A549 (cell line): Measurements from ENCODE around the gene PLD1.

Experiments
- CTCF ChIP-seq: fragments of >200 bp; sonication (Bioruptor Twin); formaldehyde crosslinking; IDR thresholded peaks from 3 replicates; pipeline ENCODE4 v1.5.1; 2016
- EHMT2 ChIP-seq: fragments of 200-600 bp; sonication (generic); IDR thresholded peaks from 2 replicates; pipeline ENCODE4 v1.6.1; 2016; ENCODE audit warnings: antibody characterized with exemption, low read depth, mild to moderate bottlenecking, moderate library complexity
- FOSL2 ChIP-seq, 2 experiments: fragments of 450-650 bp in 1 of 2; fragments of >200 bp in 1 of 2; sonication (Bioruptor Twin) in 1 of 2; formaldehyde crosslinking; IDR thresholded peaks; 2 replicates each; pipeline versions ENCODE4 v1.5.0 to v1.6.1; 2016 to 2020; ENCODE audit warnings: mild to moderate bottlenecking in 1 of 2, moderate library complexity in 1 of 2
- HOXA7 ChIP-seq: fragments of 250-450 bp; sonication (Bioruptor Pico); IDR thresholded peaks from 2 replicates; pipeline ENCODE4 v1.5.0; 2020; ENCODE audit warnings: mild to moderate bottlenecking, moderate library complexity
- HOXB13 ChIP-seq: fragments of 250-450 bp; sonication (Bioruptor Pico); IDR thresholded peaks from 2 replicates; pipeline ENCODE4 v1.5.0; 2020; ENCODE audit warnings: low read depth, mild to moderate bottlenecking, moderate library complexity
- HOXB5 ChIP-seq: fragments of 250-450 bp; sonication (Bioruptor Pico); IDR thresholded peaks from 2 replicates; pipeline ENCODE4 v1.5.0; 2020; ENCODE audit warnings: mild to moderate bottlenecking, moderate library complexity
- MAX ChIP-seq: IDR thresholded peaks from 2 replicates; pipeline ENCODE4 v1.6.1; 2012
- MYC ChIP-seq: IDR thresholded peaks from 2 replicates; pipeline ENCODE4 v1.6.1; 2012; ENCODE audit warnings: mild to moderate bottlenecking, inconsistent platforms, low read length, improper control_type of control experiment, borderline replicate concordance
- POLR2A ChIP-seq: IDR thresholded peaks from 2 replicates; pipeline ENCODE4 v1.6.1; 2012; ENCODE audit warnings: mild to moderate bottlenecking, low read length
- RARB ChIP-seq: fragments of 250-450 bp; sonication (Bioruptor Pico); IDR thresholded peaks from 2 replicates; pipeline ENCODE4 v1.8.0; 2021; ENCODE audit warnings: mild to moderate bottlenecking, moderate library complexity
- REST ChIP-seq: fragments of 200-600 bp; sonication (generic); IDR thresholded peaks from 2 replicates; pipeline ENCODE4 v1.6.1; 2016; ENCODE audit warnings: antibody characterized with exemption, mild to moderate bottlenecking, moderate library complexity

GRCh38 chr3:171704002-171704401 lies 106.3 kb downstream of the PLD1 start:
- no peak for TF ChIP-seq MAX
- TF ChIP-seq CTCF = peak; percentile 27; the same call in 2 of the 3 replicates
- no peak for TF ChIP-seq EHMT2
- TF ChIP-seq FOSL2 (IDR thresholded peaks at IDR 0.05) = no peak
- TF ChIP-seq FOSL2 (CRISPR knock-in tag; IDR thresholded peaks at IDR 0.05) = no peak
- no peak for TF ChIP-seq RARB
- TF ChIP-seq MYC = no peak
- TF ChIP-seq POLR2A = no peak
- TF ChIP-seq HOXA7 = no peak
- no peak for TF ChIP-seq REST
- no peak for TF ChIP-seq HOXB5
- TF ChIP-seq HOXB13 (CRISPR knock-in tag) = no peak
